A673 (cell line): ENCODE results near the gene RAN. TPM values are rescaled to one million over a fixed set of nuclear protein-coding genes. Genes with fewer than 3 reads are reported as not detected.

Source experiments
- BruUV-seq: library from RNA; stranded (reverse); fragments of 400-500 nt; replicated peaks from 2 replicates; lab custom pipeline; 2021; lab: Mats Ljungman, UMichigan
- CTCF ChIA-PET: fragments of 300-600 bp; sonication (Branson Sonifier 250); formaldehyde crosslinking; loops from one replicate; lab custom pipeline; 2022; ENCODE audit warnings: antibody characterized with exemption; lab: Charles Lee
- POLR2A ChIA-PET: fragments of 300-600 bp; sonication (Branson Sonifier 250); formaldehyde crosslinking; loops from one replicate; lab custom pipeline; 2022; ENCODE audit warnings: antibody characterized with exemption; ENCODE audit not compliant: low non-redundant PET; lab: Charles Lee
- DNase-seq: peaks from one replicate; pipeline ENCODE4 v3.0.0-alpha.2; 2015; ENCODE audit warnings: low spot score
- H3K27ac ChIP-seq: fragments of 200-600 bp; sonication (generic); 2 replicates; pipeline ENCODE4 v1.5.1; 2016; ENCODE audit warnings: mixed run types, low read depth, mild to moderate bottlenecking, mixed read lengths, antibody characterized with exemption, low read length; ENCODE audit not compliant: poor library complexity, severe bottlenecking
- H3K27me3 ChIP-seq: fragments of 200-600 bp; sonication (generic); replicated peaks from 2 replicates; pipeline ENCODE4 v1.6.1; 2017; ENCODE audit warnings: mixed run types, low read depth, mild to moderate bottlenecking, mixed read lengths, antibody characterized with exemption, low read length; ENCODE audit not compliant: insufficient read depth, poor library complexity
- H3K36me3 ChIP-seq: fragments of 200-600 bp; sonication (generic); 2 replicates; pipeline ENCODE4 v1.6.1; 2016; ENCODE audit warnings: mixed run types, mild to moderate bottlenecking, mixed read lengths, antibody characterized with exemption, low read length; ENCODE audit not compliant: insufficient read depth, poor library complexity, severe bottlenecking
- H3K4me1 ChIP-seq: fragments of 200-600 bp; sonication (generic); 2 replicates; pipeline ENCODE4 v1.6.1; 2017; ENCODE audit warnings: mixed run types, mild to moderate bottlenecking, mixed read lengths, antibody characterized with exemption, low read length; ENCODE audit not compliant: insufficient read depth, poor library complexity, severe bottlenecking
- H3K4me3 ChIP-seq: fragments of 200-600 bp; sonication (generic); 2 replicates; pipeline ENCODE4 v1.5.1; 2016; ENCODE audit warnings: low read depth, mixed run types, mild to moderate bottlenecking, mixed read lengths, low read length; ENCODE audit not compliant: poor library complexity, severe bottlenecking
- H3K9me3 ChIP-seq: fragments of 200-600 bp; sonication (generic); 2 replicates; pipeline ENCODE4 v1.6.1; 2016; ENCODE audit warnings: mixed run types, low read depth, mild to moderate bottlenecking, mixed read lengths, antibody characterized with exemption, low read length; ENCODE audit not compliant: poor library complexity, severe bottlenecking
- CTCF ChIP-seq: fragments of 300-800, 200-600 bp; sonication (generic); conservative IDR thresholded peaks from 2 replicates; pipeline ENCODE4 v1.5.1; 2017; ENCODE audit warnings: low read depth, mild to moderate bottlenecking, antibody characterized with exemption, low read length, moderate library complexity, mixed read lengths
- EZH2 ChIP-seq: fragments of 200-600 bp; sonication (generic); IDR thresholded peaks from 2 replicates; pipeline ENCODE4 v1.6.1; 2017; ENCODE audit warnings: borderline replicate concordance, low read depth, mild to moderate bottlenecking, mixed read lengths, antibody characterized with exemption, low read length; ENCODE audit not compliant: poor library complexity, severe bottlenecking
- intact Hi-C: fragments of 100-400 bp; cut with micrococcal nuclease; formaldehyde crosslinking; loops from one replicate; pipeline ENCODE4 v1.10.0; 2022; ENCODE audit not compliant: unreplicated experiment
- total RNA-seq: library from RNA; stranded (reverse); gene quantifications from 2 replicates; pipeline ENCODE4 v1.2.3, GENCODE V29; 2021

RAN gene
- total RNA-seq, 1 experiment from 2014 or later = 1,894 TPM

- POLR2A ChIA-PET = no interaction called here
- no TSS peak for BruUV-seq
- CTCF ChIA-PET = no interaction called here
- no peak for DNase-seq
- TF ChIP-seq CTCF (no peak), EZH2 (no peak)
- intact Hi-C loops = loop anchor here (5.0 kb wide), 1 partner anchor 1083 kb away; no protein-coding TSS in a partner anchor
- Histone ChIP-seq H3K27ac (no peak overlapping the region), H3K4me3 (no peak overlapping the region), H3K4me1 (no peaks in the 10 kb centered on the region), H3K27me3 (peaks cover 57% of the 10 kb centered on the region), H3K9me3 (no peaks in the 10 kb centered on the region), H3K36me3 (no peaks in the 10 kb centered on the region)
Measured at GRCh38 chr12:130919086-130919485, 47.2 kb downstream of the RAN start.

- ChIA-PET CTCF (interaction anchor here (0.5 kb wide), 1 partner anchor 1046 kb away, joined by 5 read pairs; no protein-coding TSS in a partner anchor), POLR2A (no interaction called here)
- H3K9me3 ChIP-seq = no peaks in the 10 kb centered on the region
- DNase-seq = no peak
- no TSS peak for BruUV-seq
- peaks cover 50% of the 10 kb centered on the region for H3K27me3 ChIP-seq
- intact Hi-C loops = no loop called here
- no peaks in the 10 kb centered on the region for H3K36me3 ChIP-seq
- TF ChIP-seq EZH2 (no peak), CTCF (no peak)
- no peak overlapping the region for H3K4me3 ChIP-seq
- H3K4me1 ChIP-seq = no peaks in the 10 kb centered on the region
- H3K27ac ChIP-seq = no peak overlapping the region
Measured at GRCh38 chr12:130920119-130920703, 48.3 kb downstream of the RAN start.

GRCh38 chr12:130920723-130921381 is 49.0 kb downstream of the RAN start:
- POLR2A ChIA-PET = no interaction called here
- no TSS peak for BruUV-seq
- DNase-seq = no peak
- TF ChIP-seq EZH2 (no peak), CTCF (no peak)
- Histone ChIP-seq H3K27me3 (peaks cover 48% of the 10 kb centered on the region), H3K36me3 (no peaks in the 10 kb centered on the region), H3K27ac (no peak overlapping the region), H3K9me3 (no peaks in the 10 kb centered on the region), H3K4me3 (no peak overlapping the region), H3K4me1 (no peaks in the 10 kb centered on the region)
- CTCF ChIA-PET = interaction anchor here (0.5 kb wide), 1 partner anchor 1046 kb away, joined by 5 read pairs; no protein-coding TSS in a partner anchor
- intact Hi-C loops = no loop called here
